ENCODE results near the gene CHN1. TPM values are rescaled to one million over a fixed set of nuclear protein-coding genes. Genes with fewer than 3 reads are reported as not detected.

Gene CHN1
- polyA plus RNA-seq, 1 donor, result 8.2 TPM

DNA sequence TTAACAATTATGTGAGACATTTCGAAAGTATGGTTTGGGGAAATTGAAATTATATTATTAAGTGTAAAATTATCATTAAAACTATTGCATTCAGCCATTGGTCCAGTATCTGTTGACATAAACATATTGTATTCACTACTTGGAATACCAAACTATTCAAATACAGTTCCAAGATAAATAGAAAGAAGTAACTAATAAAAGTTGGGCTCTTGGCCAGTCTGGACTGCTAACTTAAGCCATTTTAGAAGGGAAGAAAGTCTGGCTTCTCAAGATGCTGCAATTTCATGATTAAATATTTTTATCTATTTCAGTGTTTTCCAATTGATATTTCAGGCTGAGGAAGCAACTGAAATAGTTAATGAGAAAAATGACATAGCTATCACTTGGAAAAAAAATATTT is 131.1 kb downstream of the CHN1 start:
- Histone ChIP-seq H3K36me3 (ENCODE audit: control insufficient read depth, insufficient read depth, low read length) (no peaks in the 10 kb centered on the region), H3K4me3 (ENCODE audit: low read length) (no peak overlapping the region), H3K4me1 (ENCODE audit: control insufficient read depth, insufficient read depth, low read length) (peaks cover 5% of the 10 kb centered on the region), H3K27ac (ENCODE audit: low read length) (no peak overlapping the region), H3K27me3 (ENCODE audit: control insufficient read depth, insufficient read depth, low read length) (no peaks in the 10 kb centered on the region), H3K9me3 (ENCODE audit: control insufficient read depth, low read depth, low read length) (no peaks in the 10 kb centered on the region)
- WGBS (ENCODE audit: insufficient coverage, low lambda C conversion rate), result 0% methylated on average over 1 of the region's 1 CpG
- DNase-seq, result no peak

DNA sequence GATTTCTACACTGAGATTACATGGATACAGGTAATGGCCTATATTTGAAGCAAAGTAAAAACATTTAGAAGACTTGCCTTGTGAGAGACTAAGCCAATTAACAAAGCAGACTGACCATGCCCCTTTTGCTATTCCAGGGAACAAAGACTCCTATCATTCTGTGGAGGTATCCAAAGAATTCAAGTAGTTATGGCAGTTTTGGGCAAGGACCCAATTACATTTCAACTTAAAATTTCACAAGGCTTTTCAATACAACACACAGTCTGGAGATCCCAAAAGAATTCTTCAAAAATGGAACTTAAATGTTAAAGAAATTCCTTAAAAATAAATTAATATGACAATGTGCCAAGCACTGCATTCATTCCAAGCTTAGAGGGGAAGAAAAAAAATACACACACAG is 131.7 kb downstream of the CHN1 start:
- no peak for DNase-seq
- Histone ChIP-seq H3K4me1 (ENCODE audit: control insufficient read depth, insufficient read depth, low read length) (peaks cover 5% of the 10 kb centered on the region), H3K27me3 (ENCODE audit: control insufficient read depth, insufficient read depth, low read length) (no peaks in the 10 kb centered on the region), H3K4me3 (ENCODE audit: low read length) (no peak overlapping the region), H3K9me3 (ENCODE audit: control insufficient read depth, low read depth, low read length) (no peaks in the 10 kb centered on the region), H3K36me3 (ENCODE audit: control insufficient read depth, insufficient read depth, low read length) (no peaks in the 10 kb centered on the region), H3K27ac (ENCODE audit: low read length) (no peak overlapping the region)

DNA sequence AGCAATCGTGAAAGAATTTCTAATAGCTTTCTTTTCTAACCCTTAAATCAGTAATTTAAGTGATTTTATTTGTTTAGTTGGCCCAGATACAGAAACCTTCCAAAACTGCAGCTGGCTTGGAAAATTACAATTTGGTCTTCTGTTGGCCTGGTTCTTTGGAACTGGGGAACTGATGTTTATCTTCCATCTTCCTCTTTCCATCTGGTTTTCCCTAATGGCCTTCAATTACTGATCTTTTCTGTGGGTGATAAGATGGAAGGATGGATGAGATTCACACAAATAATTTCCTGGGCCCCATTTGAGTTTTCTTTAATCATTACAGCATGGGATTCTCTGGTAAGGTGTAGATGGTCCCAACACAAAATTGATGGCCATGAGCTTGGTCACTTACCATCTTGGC is 134.4 kb downstream of the CHN1 start:
- Histone ChIP-seq H3K9me3 (ENCODE audit: control insufficient read depth, low read depth, low read length) (no peaks in the 10 kb centered on the region), H3K27ac (ENCODE audit: low read length) (no peak overlapping the region), H3K36me3 (ENCODE audit: control insufficient read depth, insufficient read depth, low read length) (no peaks in the 10 kb centered on the region), H3K4me1 (ENCODE audit: control insufficient read depth, insufficient read depth, low read length) (peaks cover 5% of the 10 kb centered on the region), H3K27me3 (ENCODE audit: control insufficient read depth, insufficient read depth, low read length) (no peaks in the 10 kb centered on the region), H3K4me3 (ENCODE audit: low read length) (no peak overlapping the region)
- 60% methylated on average over 1 of the region's 1 CpG for WGBS (ENCODE audit: insufficient coverage, low lambda C conversion rate)
- DNase-seq, result no peak

DNA sequence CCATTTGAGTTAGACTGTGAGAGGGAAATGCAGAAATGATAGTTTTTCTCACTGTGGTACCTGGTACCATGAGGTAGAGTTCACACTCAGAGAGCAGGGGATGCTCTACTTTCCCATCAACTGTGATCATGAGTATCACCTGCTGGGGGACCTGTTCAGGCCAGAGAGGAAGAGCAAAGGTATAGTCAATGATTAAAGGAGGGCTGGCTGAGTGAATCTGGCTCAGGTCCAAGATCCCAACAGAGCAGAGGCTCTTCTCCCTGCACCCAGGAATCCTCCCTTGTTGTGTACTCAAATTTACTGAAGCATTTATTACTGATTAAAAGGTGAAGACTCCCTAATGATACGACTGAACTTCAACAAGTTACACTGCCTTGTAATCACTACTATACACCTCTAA is 136.3 kb downstream of the CHN1 start:
- Histone ChIP-seq H3K4me1 (ENCODE audit: control insufficient read depth, insufficient read depth, low read length) (peaks cover 5% of the 10 kb centered on the region), H3K27me3 (ENCODE audit: control insufficient read depth, insufficient read depth, low read length) (no peaks in the 10 kb centered on the region), H3K4me3 (ENCODE audit: low read length) (no peak overlapping the region), H3K27ac (ENCODE audit: low read length) (no peak overlapping the region), H3K9me3 (ENCODE audit: control insufficient read depth, low read depth, low read length) (no peaks in the 10 kb centered on the region), H3K36me3 (ENCODE audit: control insufficient read depth, insufficient read depth, low read length) (no peaks in the 10 kb centered on the region)
- peak; percentile 19 to 60 for DNase-seq
- 0% methylated on average over 1 of the region's 1 CpG for WGBS (ENCODE audit: insufficient coverage, low lambda C conversion rate)

DNA sequence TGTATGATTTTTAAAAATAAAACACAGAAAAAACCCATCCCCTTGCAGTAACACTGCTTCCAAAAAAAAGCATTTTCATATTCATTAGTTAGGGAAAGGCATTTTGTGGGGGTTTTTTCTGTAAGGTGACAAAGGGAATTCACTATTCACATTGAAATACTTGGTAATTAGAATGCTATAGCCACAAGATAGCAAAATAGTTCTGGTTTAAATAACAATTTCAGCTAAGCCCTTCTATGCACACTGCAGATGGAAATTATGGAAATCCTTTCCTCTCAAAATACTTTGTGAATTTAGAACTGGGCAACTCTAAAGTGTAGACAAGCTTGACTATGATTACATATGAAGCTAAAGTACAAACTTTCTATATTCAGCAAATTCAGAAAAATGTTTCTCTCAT is 138.8 kb downstream of the CHN1 start:
- no peaks in the 10 kb centered on the region for H3K27me3 ChIP-seq (ENCODE audit: control insufficient read depth, insufficient read depth, low read length)
- H3K4me3 ChIP-seq (ENCODE audit: low read length), result no peak overlapping the region
- H3K4me1 ChIP-seq (ENCODE audit: control insufficient read depth, insufficient read depth, low read length), result no peaks in the 10 kb centered on the region
- no peaks in the 10 kb centered on the region for H3K36me3 ChIP-seq (ENCODE audit: control insufficient read depth, insufficient read depth, low read length)
- no peaks in the 10 kb centered on the region for H3K9me3 ChIP-seq (ENCODE audit: control insufficient read depth, low read depth, low read length)
- no peak overlapping the region for H3K27ac ChIP-seq (ENCODE audit: low read length)
- DNase-seq, result no peak

DNA sequence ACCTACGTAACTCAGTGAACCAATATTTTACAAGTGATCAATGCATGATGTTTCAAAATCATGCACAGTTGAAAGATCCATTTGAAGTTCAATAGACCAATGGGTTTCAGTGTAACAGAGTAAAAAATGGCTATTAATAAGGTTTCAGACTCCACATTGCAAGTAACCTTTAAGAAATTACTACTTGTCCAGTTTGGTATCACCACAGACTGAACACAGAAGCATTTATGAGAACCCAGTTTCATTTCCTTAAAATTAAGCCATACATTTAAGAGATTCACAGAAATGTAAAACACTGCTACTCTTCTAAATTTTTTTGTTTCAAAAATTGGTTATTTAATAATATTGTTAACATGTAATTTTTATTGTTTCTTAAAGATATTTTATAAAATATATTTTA is 142.0 kb downstream of the CHN1 start:
- no peak for DNase-seq
- 100% methylated on average over 1 of the region's 1 CpG for WGBS (ENCODE audit: insufficient coverage, low lambda C conversion rate)
- Histone ChIP-seq H3K36me3 (ENCODE audit: control insufficient read depth, insufficient read depth, low read length) (no peaks in the 10 kb centered on the region), H3K9me3 (ENCODE audit: control insufficient read depth, low read depth, low read length) (no peaks in the 10 kb centered on the region), H3K4me3 (ENCODE audit: low read length) (no peak overlapping the region), H3K4me1 (ENCODE audit: control insufficient read depth, insufficient read depth, low read length) (no peaks in the 10 kb centered on the region), H3K27ac (ENCODE audit: low read length) (no peak overlapping the region), H3K27me3 (ENCODE audit: control insufficient read depth, insufficient read depth, low read length) (no peaks in the 10 kb centered on the region)

DNA sequence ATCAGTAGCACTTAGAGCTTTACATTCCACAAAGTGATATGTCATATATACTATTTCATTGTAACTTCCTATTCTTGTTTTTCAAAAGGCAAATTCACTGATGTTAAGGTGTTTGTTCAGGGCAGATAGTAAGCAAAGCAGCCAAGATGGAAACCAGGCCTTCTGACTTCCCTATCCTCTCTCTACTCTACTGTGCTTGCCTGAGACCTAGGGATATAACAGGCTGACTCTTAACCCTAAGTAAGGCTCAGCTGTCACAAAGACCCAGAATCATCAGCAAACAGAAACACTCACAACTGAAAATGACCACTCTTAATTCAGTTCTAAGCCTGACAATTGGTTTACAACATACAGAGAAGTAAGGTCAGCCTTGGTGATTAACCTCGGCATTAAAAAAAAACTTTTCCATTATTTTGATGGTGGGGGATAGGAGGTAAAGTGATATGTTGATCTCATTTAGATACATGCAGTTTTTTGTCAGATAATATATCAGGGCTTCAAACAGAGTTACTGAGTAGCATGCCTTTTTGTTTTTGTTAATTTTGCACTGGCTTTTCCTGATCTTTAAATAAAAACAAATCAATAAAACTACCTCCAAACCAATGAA is 145.5 kb downstream of the CHN1 start:
- no peak for DNase-seq
- no peaks in the 10 kb centered on the region for H3K9me3 ChIP-seq (ENCODE audit: control insufficient read depth, low read depth, low read length)
- no CpG with 5 or more reads among the region's 1 CpG for WGBS (ENCODE audit: insufficient coverage, low lambda C conversion rate)
- no peaks in the 10 kb centered on the region for H3K4me1 ChIP-seq (ENCODE audit: control insufficient read depth, insufficient read depth, low read length)
- no peaks in the 10 kb centered on the region for H3K27me3 ChIP-seq (ENCODE audit: control insufficient read depth, insufficient read depth, low read length)
- H3K4me3 ChIP-seq (ENCODE audit: low read length), result no peak overlapping the region
- H3K27ac ChIP-seq (ENCODE audit: low read length), result no peak overlapping the region
- H3K36me3 ChIP-seq (ENCODE audit: control insufficient read depth, insufficient read depth, low read length), result no peaks in the 10 kb centered on the region

DNA sequence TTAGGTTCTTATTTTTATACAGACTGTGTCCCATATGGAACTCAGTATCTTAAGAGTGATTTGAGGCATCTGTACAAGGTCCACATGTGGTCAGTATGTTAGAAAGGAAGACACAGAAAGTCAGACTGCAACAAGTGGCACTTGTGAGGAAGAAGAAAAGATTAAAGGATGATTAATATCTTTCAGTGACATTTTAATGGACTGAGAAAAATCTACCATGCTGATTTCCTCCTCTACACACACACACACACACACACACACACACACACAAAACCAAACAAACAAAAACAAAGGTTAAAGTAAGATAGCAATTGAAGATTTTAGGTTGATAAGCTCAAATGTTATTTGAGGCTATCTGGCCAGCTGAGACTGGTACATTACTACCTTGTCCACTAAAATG is 146.4 kb downstream of the CHN1 start:
- H3K36me3 ChIP-seq (ENCODE audit: control insufficient read depth, insufficient read depth, low read length), result no peaks in the 10 kb centered on the region
- H3K27me3 ChIP-seq (ENCODE audit: control insufficient read depth, insufficient read depth, low read length), result no peaks in the 10 kb centered on the region
- no peak overlapping the region for H3K27ac ChIP-seq (ENCODE audit: low read length)
- H3K9me3 ChIP-seq (ENCODE audit: control insufficient read depth, low read depth, low read length), result no peaks in the 10 kb centered on the region
- DNase-seq, result no peak
- H3K4me1 ChIP-seq (ENCODE audit: control insufficient read depth, insufficient read depth, low read length), result no peaks in the 10 kb centered on the region
- no peak overlapping the region for H3K4me3 ChIP-seq (ENCODE audit: low read length)

DNA sequence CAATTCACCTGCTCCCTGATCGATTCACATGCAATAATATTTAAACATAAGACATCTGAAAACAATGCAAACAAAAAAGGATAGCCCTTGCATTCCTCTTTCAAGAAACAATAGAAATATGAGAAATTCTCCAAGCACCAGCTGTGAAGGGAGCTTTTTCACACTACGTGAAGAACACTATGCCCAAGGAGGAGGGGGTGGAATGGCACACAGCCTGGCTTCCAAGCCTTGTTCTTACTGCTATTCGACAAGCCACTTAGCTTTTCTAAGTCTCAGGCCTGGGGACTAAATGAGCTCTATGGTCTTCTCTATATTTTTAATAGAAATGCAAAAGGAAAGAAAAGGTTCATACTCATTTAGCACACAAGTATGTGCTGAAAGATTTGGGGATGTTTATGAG is 148.7 kb downstream of the CHN1 start:
- no peak overlapping the region for H3K27ac ChIP-seq (ENCODE audit: low read length)
- H3K4me3 ChIP-seq (ENCODE audit: low read length), result no peak overlapping the region
- WGBS (ENCODE audit: insufficient coverage, low lambda C conversion rate), result 100% methylated on average over 1 of the region's 3 CpGs
- no peaks in the 10 kb centered on the region for H3K36me3 ChIP-seq (ENCODE audit: control insufficient read depth, insufficient read depth, low read length)
- no peaks in the 10 kb centered on the region for H3K4me1 ChIP-seq (ENCODE audit: control insufficient read depth, insufficient read depth, low read length)
- no peak for DNase-seq
- H3K9me3 ChIP-seq (ENCODE audit: control insufficient read depth, low read depth, low read length), result no peaks in the 10 kb centered on the region
- H3K27me3 ChIP-seq (ENCODE audit: control insufficient read depth, insufficient read depth, low read length), result no peaks in the 10 kb centered on the region

DNA sequence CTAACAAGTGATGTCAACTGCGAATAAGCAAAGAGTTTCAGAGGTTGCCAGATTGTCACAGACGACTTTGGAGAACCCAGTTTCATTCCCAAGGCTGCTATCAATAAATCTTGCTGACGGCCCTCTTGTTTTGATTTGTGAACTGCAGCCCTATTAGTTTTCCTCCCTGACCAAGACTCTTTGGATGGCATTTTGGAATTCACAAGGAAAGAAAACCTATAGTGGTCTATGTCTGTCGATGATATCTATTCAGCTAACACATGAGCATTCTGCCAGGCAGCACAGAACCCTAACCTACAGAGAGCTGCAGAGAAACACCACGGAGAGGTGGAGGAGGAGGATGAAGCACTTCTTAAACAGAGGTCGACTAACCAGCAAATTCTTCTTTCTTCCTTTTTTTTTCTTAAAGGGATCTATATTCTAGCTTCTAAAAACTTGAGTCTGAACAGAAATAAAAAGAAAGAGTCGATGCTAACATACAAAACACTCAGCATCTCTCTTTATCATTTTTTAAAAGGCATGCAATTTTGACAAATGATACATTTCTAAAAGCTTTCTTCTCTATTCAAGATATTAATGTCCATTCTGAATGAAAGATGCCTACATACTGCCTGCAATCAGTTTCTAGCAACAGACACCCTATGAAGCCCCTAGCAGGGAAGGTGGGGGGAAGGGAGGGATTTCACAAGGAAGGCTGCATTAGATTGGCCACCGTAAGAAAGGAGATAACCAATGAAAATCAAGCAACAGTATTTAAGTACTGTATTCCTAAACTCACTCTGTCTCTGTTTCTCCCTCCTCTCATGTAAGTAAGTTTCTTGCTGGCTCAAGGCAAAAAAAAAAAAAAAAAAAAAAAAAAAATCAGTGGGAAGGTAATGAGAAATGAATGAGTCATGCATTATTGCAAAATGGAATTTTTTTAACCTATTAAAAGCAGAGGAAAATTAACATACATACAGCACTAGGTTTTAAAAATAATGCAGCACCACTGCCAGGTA is 157.9 kb downstream of the CHN1 start:
- WGBS (ENCODE audit: insufficient coverage, low lambda C conversion rate), result no CpG with 5 or more reads among the region's 8 CpGs
- peak overlapping the region; percentile 10 for H3K4me3 ChIP-seq (ENCODE audit: low read length)
- H3K9me3 ChIP-seq (ENCODE audit: control insufficient read depth, low read depth, low read length), result no peaks in the 10 kb centered on the region
- H3K27me3 ChIP-seq (ENCODE audit: control insufficient read depth, insufficient read depth, low read length), result no peaks in the 10 kb centered on the region
- H3K27ac ChIP-seq (ENCODE audit: low read length), result no peak overlapping the region
- DNase-seq, result no peak
- H3K4me1 ChIP-seq (ENCODE audit: control insufficient read depth, insufficient read depth, low read length), result no peaks in the 10 kb centered on the region
- H3K36me3 ChIP-seq (ENCODE audit: control insufficient read depth, insufficient read depth, low read length), result no peaks in the 10 kb centered on the region

DNA sequence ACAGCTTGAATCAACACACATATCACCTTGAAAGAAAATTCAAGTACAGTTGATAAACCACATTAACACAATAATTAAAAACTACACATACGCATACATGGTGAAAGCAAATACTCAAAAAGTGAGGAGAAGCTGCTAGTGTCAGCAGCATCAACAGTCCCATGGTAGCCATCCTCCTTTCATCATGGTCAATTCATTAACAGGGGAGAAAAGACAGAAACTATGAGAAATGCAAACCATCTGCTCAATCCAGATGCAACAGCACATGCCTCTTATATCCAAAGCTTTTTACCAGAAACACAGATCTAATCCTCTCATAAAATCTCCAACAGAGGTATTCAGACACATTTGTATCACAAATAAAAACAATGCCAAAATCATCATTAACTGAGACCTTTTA is 159.0 kb downstream of the CHN1 start:
- H3K9me3 ChIP-seq (ENCODE audit: control insufficient read depth, low read depth, low read length), result no peaks in the 10 kb centered on the region
- DNase-seq, result no peak
- no peaks in the 10 kb centered on the region for H3K4me1 ChIP-seq (ENCODE audit: control insufficient read depth, insufficient read depth, low read length)
- H3K4me3 ChIP-seq (ENCODE audit: low read length), result no peak overlapping the region
- H3K27ac ChIP-seq (ENCODE audit: low read length), result no peak overlapping the region
- 80% methylated on average over 1 of the region's 1 CpG for WGBS (ENCODE audit: insufficient coverage, low lambda C conversion rate)
- no peaks in the 10 kb centered on the region for H3K36me3 ChIP-seq (ENCODE audit: control insufficient read depth, insufficient read depth, low read length)
- no peaks in the 10 kb centered on the region for H3K27me3 ChIP-seq (ENCODE audit: control insufficient read depth, insufficient read depth, low read length)
